ENCODE results near the gene PRKX. TPM values are rescaled to one million over a fixed set of nuclear protein-coding genes. Genes with fewer than 3 reads are reported as not detected.
"Not testable (repeated sequence)": the region's sequence is repeated elsewhere in the genome, so short reads cannot be mapped to it uniquely, and the experiment has no call there.

The PRKX gene
- total RNA-seq, 1 donor: 14.7 TPM

GRCh38 chrX:3679669-3680068, 33.8 kb downstream of the PRKX start:
- no peak overlapping the region for H3K4me3 ChIP-seq (ENCODE audit: low read depth, low read length)
- TF ChIP-seq CTCF (IDR thresholded peaks at IDR 0.05; ENCODE audit: insufficient read depth, low read depth, low read length): no peak
- no peak for DNase-seq (ENCODE audit: low read depth)

- DNase-seq (ENCODE audit: low read depth): no peak
- H3K4me3 ChIP-seq (ENCODE audit: low read depth, low read length): no peak overlapping the region
- no peak for TF ChIP-seq CTCF (IDR thresholded peaks at IDR 0.05; ENCODE audit: insufficient read depth, low read depth, low read length)
Measured at GRCh38 chrX:3678328-3678727, 35.1 kb downstream of the PRKX start.

- DNase-seq (ENCODE audit: low read depth): no peak
- H3K4me3 ChIP-seq (ENCODE audit: low read depth, low read length): no peak overlapping the region
- no peak for TF ChIP-seq CTCF (IDR thresholded peaks at IDR 0.05; ENCODE audit: insufficient read depth, low read depth, low read length)
Measured at GRCh38 chrX:3674881-3675280, 38.6 kb downstream of the PRKX start.

DNA sequence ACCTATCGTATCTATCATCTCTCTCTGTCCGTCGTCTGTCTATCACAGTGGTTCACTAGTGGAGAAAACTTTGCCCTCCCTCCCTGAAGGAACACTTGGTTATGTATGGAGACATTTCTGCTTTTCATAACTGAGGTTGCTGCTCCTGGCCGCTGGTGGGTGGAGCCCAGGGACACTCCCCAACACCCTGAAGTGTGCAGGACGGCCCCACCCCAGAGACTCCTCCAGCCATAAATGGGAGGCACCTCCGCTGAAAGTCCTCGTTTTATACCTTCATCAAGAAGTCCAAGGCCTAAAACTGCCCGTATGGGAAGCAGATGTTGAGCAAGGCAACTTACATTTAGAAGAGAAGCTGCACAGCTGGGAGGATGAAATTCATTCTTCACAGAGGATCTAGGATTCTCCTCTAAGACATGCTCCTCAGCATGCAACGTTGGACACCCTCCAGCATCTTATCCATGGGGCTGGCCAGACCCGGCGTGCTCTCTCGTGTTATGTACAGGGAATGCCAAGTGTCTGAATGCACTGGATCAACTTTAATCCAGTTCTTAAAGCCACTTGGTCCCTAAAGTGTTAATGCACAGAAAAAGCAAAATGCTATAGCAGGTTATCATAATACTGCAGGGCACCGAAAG, 43.5 kb downstream of the PRKX start:
- H3K4me3 ChIP-seq (ENCODE audit: low read depth, low read length): no peak overlapping the region
- DNase-seq (ENCODE audit: low read depth): no peak
- no peak for TF ChIP-seq CTCF (IDR thresholded peaks at IDR 0.05; ENCODE audit: insufficient read depth, low read depth, low read length)

DNA sequence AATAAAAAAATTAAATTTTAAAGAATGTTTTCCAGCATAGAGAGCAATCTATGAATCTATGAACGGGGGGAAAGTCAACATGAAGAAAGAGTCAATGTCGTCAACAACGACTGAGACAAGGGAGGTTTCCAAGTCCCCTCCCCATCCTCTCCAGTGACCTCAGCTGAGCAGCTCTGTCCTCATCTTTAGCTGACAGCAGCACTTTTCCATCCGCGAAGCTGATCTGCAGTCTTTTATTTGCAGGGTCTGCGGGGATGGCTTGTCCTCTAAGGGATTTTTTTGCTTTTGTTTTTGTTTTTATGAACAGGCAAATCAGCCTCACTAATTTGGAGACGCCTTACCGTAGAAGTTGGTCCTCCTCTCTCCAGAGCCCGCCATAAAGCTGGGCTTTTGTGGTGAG, 46.5 kb downstream of the PRKX start:
- no peak for TF ChIP-seq CTCF (IDR thresholded peaks at IDR 0.05; ENCODE audit: insufficient read depth, low read depth, low read length)
- H3K4me3 ChIP-seq (ENCODE audit: low read depth, low read length): no peak overlapping the region
- no peak for DNase-seq (ENCODE audit: low read depth)

GRCh38 chrX:3664921-3665320, 48.5 kb downstream of the PRKX start:
- TF ChIP-seq CTCF (IDR thresholded peaks at IDR 0.05; ENCODE audit: insufficient read depth, low read depth, low read length): no peak
- DNase-seq (ENCODE audit: low read depth): no peak
- H3K4me3 ChIP-seq (ENCODE audit: low read depth, low read length): no peak overlapping the region

DNA sequence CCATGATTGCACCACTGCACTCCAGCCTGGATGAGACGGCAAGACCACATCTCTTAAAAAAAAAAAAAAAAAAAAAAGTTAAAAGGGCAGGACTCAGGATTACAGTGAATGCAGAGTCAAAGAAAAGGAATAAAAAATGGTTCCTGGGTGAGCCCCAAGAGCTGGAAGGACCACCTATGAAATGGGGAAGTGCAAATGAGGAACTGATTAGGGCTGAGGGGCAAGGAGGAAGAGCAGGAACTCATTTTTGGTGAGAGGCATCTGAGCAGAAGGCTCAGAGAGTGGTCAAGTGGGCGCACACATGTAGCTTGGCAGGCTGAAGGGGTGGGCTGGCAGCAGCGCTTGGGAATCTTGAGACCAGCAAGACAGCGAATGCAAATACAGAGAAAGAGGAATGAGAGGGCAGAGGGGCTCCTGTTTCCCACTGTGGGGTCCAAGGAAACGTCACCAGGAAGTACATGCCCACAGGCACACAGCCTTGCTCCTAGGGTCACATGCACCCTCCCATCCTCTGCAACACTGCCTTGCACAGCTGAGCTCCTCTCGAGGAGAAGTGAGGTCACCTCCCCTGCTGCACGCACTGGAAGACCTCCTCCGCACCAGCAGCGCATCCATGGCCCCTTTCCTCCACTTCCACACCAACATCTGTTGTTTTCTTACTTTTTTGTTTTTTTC, 49.7 kb downstream of the PRKX start:
- H3K4me3 ChIP-seq (ENCODE audit: low read depth, low read length); DNase-seq (ENCODE audit: low read depth): not testable (repeated sequence)

All from fibroblast of villous mesenchyme (primary cell).